ENCODE data around the gene MRPL20.
"Not testable (repeated sequence)": the region's sequence is repeated elsewhere in the genome, so short reads cannot be mapped to it uniquely, and the experiment has no call there.

The MRPL20 gene

GRCh38 chr1:1380860-1381259 is 26.2 kb downstream of the MRPL20 start:
- DNase-seq = no peak

DNA sequence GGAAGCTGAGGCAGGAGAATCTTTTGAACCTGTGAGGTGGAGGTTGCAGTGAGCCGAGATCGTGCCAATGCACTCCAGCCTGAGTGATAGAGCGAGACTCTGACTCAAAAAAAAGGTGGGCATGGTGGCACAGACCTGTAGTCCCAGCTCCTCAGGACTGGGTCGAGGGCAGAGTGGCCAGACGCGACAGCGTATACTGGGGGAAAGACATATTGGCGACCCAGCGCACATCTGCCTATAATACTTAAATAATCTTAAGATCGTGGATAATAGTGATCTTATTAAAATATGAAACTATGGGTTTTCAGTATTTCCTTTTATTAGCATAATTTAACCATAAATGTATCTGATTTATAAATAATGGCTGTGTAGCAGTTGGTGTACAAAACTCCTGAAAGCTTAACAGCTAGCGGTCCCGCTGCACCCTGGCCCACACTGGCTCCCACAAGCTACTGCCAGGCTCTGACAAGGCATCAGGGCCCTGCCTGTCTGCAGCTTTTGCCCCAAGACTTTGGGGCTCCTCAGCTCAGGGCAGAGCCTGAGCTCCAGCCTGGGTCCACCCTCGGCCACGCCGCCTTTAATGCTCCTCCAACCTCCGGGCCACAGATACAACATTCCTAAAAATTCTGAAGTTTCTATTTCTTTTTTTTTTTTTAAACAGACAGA is 29.4 kb downstream of the MRPL20 start:
- no peak for DNase-seq

DNA sequence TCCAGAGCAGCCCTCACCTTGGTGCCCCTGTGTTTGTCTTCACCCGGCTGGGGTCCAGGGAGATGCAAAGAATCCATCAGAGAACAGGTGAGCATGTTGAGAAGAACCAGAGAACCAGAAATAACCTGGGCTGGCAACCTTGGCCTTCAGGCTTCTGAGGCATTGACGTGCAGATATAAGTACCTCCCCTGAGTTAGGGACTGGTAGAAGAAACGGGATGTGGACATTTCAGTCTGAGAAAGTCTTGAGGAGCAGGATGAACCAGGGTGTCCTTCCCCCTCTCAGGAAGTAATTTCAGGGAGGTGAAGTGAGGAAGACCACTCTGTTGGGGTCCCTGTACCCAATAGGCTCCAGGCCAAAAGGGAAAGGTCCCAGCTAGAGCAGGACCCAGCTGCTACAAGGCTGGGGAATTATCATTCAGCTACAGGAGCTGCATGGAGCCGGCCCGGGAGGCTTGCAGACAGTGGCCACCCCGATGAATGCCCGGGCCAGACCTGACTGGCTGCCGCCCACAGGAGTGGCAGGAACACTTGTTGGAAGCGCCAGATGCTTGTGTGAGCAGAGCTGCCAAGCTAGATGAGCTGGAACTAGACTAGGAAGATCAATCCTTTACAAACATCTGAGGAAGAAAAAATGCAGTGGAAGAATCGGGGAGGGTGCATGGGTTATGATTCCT is 30.4 kb downstream of the MRPL20 start:
- DNase-seq = no peak

GRCh38 chr1:1374929-1375662 is 32.0 kb downstream of the MRPL20 start, which contains the start of gene AURKAIP1:
Gene AURKAIP1, minus strand, starts transcription at chr1:1375207. Its CDS starts 451 bp downstream, at chr1:1374756.
- DNase-seq = peak; percentile 92

- no peak for DNase-seq
Observed at GRCh38 chr1:1374589-1374928, 32.5 kb downstream of the MRPL20 start.

- no peak for DNase-seq
Observed at GRCh38 chr1:1373815-1374588, 33.1 kb downstream of the MRPL20 start.

GRCh38 chr1:1373051-1373814 is 33.9 kb downstream of the MRPL20 start:
- DNase-seq = no peak

DNA sequence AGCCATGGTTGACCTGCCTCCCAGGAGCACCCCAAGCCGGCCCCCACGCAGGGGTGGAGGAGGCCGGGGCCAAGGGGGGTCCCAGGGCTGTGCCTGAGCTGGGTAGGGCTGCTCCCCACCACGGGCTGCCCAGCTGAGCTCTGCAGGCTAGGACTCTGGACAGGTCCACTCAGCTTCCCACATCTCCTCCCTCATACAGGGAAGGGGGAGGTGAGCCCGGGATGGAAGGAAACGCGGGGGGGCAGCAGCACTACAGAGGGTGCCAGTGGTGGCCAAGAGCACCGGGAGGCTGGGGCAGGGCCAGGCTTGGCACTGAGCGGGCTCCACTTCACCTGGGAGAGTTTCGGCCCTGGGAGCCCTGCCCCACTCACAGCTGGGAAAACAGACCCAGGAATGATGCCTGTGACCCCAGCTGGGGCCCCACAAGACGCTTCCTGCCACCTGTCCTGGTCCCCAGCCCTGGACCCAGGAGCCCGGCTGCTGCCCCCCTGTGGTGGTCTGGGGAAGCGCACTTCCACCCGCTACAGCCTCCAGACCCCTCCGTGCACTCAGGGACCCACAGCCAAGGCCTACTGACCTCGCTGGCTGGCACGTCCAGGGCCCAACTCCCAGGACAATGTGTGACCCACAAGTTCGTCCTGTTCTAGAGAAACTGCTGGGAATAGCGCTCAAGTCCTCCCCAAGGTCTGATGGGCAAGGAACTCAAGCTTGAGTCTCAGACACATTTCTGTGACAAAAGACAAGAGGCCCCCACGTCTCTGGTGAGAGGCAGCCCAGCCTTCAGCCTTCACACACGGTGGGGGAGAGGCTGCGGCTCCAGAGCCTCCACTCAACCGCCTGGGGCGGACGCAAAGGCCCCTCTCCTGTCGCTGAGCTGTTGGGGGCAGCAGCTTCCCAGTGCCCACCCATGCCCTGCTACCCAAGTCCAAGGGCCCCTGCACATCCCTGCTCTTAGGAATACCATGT is 35.1 kb downstream of the MRPL20 start:
- DNase-seq = peak; percentile 77

DNA sequence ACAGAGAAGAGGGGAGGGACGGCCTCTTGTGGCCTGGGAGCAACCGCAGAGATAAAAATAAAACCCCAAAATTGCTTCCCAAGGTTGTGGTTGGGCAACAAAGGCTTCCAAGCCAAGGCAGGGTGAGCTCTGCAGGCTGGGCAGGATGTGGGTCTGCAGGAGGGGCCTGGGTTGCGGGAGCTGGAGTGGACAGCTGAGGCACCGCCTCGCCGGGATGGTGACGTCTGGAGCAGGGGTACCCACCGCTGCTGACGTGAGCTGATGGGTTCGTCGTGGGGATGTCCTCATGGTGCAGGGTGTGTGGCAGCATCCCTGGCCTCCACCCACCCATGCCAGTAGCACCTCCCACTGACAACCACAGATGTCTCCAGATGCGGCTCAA is 35.7 kb downstream of the MRPL20 start:
- peak; percentile 72 for DNase-seq

- no peak for DNase-seq
Observed at GRCh38 chr1:1370771-1371300, 36.3 kb downstream of the MRPL20 start.

DNA sequence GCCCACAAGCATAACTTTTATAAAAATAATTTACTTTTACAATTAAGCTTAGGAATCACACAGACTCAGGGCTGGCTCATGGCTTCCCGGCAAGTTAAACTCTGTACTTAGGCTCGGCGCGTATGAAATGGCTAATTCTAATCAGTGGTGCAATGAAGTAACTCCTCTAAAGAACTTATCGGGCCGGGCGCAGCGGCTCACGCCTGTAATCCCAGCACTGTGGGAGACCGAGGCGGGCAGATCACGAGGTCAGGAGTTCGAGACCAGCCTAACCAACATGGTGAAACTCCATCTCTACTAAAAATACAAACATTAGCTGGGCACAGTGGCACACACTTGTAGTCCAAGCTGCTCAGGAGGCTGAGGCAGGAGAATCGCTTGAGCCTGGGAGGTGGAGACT is 37.0 kb downstream of the MRPL20 start:
- DNase-seq = not testable (repeated sequence)

GRCh38 chr1:1367315-1367714 is 39.8 kb downstream of the MRPL20 start:
- DNase-seq = no peak

DNA sequence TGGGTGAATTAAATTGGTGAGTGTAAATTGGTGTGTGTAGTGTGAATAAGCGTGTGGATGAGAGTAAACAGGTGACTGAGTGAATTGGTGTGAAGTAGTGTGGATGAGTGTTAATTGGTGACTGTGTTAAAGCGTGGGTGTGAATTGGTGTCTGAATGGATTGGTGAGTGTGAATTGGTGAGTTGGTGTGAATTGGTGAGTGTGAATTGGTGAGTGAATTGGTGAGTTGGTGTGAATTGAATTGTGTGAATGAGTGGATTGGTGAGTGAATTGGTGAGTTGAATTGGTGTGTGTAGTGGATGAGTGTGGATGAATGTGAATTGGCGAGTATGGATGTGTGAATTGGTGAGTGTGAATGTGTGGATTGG is 40.4 kb downstream of the MRPL20 start:
- DNase-seq = no peak

- DNase-seq = no peak
Observed at GRCh38 chr1:1365875-1366698, 41.0 kb downstream of the MRPL20 start.

GRCh38 chr1:1364266-1364665 is 42.8 kb downstream of the MRPL20 start:
- DNase-seq = no peak

DNA sequence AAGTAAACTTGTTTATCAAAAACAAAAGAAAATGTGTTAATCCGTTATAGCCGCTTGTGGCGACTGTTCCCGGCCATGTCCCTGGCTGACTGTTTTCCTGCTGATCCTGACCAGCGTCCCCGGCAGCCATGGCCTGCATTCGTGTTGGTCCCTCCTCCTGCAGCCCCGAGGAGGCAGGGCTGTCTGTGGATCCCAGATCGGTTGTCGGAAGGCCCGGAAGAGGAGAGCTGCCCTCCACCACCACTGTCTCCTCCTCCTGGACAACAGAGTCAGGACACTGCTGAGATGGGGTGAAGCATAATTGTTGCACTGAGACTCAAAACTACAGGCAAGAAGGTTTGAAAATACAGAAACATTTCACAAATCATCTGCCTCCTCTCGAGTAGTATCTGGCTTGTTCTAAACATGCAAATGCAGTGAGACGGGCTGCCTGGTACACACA is 45.1 kb downstream of the MRPL20 start:
- DNase-seq = no peak

- no peak for DNase-seq
Observed at GRCh38 chr1:1361233-1361981, 45.7 kb downstream of the MRPL20 start.

- DNase-seq = no peak
Observed at GRCh38 chr1:1360506-1361169, 46.5 kb downstream of the MRPL20 start.

Measured in activated CD4-positive, alpha-beta T cell treated with anti-CD3 and anti-CD28 coated beads, Interleukin-2, amount 50 U/mL, for 1 hour (primary cell).